Spleen (tissue), 11 donors: ENCODE measurements around the gene TUBA4B. TPM values are rescaled to one million over a fixed set of nuclear protein-coding genes. Genes with fewer than 3 reads are reported as not detected.
A peak's percentile ranks its signal among the peaks of the same experiment; 100 is the strongest.

ENCODE experiments used
- DNase-seq: peaks from one replicate; pipeline ENCODE4 v3.0.0-alpha.2; 2020
- H3K27ac ChIP-seq, 8 donors: fragments of 200-600 bp; sonication (generic) in 7 of 8; 1 replicate in 4 of 8; 2 replicates in 4 of 8; pipeline versions ENCODE4 v1.5.0 to v1.8.0; 2016 to 2021; ENCODE audit warnings: inconsistent platforms in 4 of 8, mild to moderate bottlenecking in 4 of 8, moderate library complexity in 1 of 8
- H3K27me3 ChIP-seq, 7 donors: fragments of 200-600 bp; sonication (generic) in 6 of 7; replicated peaks in 1 of 7; 1 replicate in 4 of 7; 2 replicates in 3 of 7; pipeline versions ENCODE4 v1.5.0 to v1.8.0; 2016 to 2021; ENCODE audit warnings: inconsistent platforms in 3 of 7, mild to moderate bottlenecking in 1 of 7
- H3K36me3 ChIP-seq, 6 donors: fragments of 200-600 bp; sonication (generic) in 5 of 6; 1 replicate in 4 of 6; 2 replicates in 2 of 6; pipeline versions ENCODE4 v1.5.0 to v1.8.0; 2016 to 2021; ENCODE audit warnings: inconsistent platforms in 2 of 6
- H3K4me1 ChIP-seq, 6 donors: fragments of 200-600 bp; sonication (generic) in 5 of 6; 1 replicate in 3 of 6; 2 replicates in 3 of 6; pipeline versions ENCODE4 v1.5.0 to v1.8.0; 2016 to 2021; ENCODE audit warnings: inconsistent platforms in 3 of 6
- H3K4me3 ChIP-seq, 8 donors: fragments of 200-600 bp; sonication (generic) in 7 of 8; 1 replicate in 4 of 8; 2 replicates in 4 of 8; pipeline versions ENCODE4 v1.5.0 to v1.8.0; 2016 to 2021; ENCODE audit warnings: inconsistent platforms in 4 of 8, mild to moderate bottlenecking in 4 of 8, moderate library complexity in 2 of 8
- H3K9me3 ChIP-seq, 8 donors: fragments of 200-600 bp; sonication (generic) in 7 of 8; 1 replicate in 4 of 8; 2 replicates in 4 of 8; pipeline versions ENCODE4 v1.5.0 to v1.8.0; 2016 to 2021; ENCODE audit warnings: inconsistent platforms in 4 of 8
- CTCF ChIP-seq, 11 experiments: fragments of 200-600 bp in 7 of 11; fragments of 450-650 bp in 4 of 11; sonication (generic) in 4 of 11; IDR thresholded peaks in 8 of 11; conservative IDR thresholded peaks in 3 of 11; 1 replicate in 7 of 11; 2 replicates in 4 of 11; pipeline versions ENCODE4 v1.4.0 to v1.8.0; 2016 to 2021; ENCODE audit warnings: antibody characterized with exemption in 11 of 11, inconsistent platforms in 4 of 11, mild to moderate bottlenecking in 1 of 11
- POLR2A ChIP-seq, 3 donors: fragments of 450-650 bp; IDR thresholded peaks; one replicate each; pipeline ENCODE4 v1.5.1; 2017; ENCODE audit warnings: antibody characterized with exemption in 3 of 3, mild to moderate bottlenecking in 1 of 3
- POLR2AphosphoS5 ChIP-seq, 3 donors: sonication (generic); formaldehyde crosslinking; IDR thresholded peaks; one replicate each; pipeline ENCODE4 v1.5.1; 2017; ENCODE audit warnings: antibody characterized with exemption in 3 of 3
- WGBS, 5 donors: extraction: QIAGEN DNeasy Blood & Tissue Kit in 3 of 5; methylation state at CpG; one replicate each; pipeline versions ENCODE4 v1.1.5 to v1.1.7; 2013 to 2018; 5-methylcytosine and 5-hydroxymethylcytosine counted together
- intact Hi-C: fragments of 100-400 bp; cut with DNase I; formaldehyde crosslinking; loops from one replicate; pipeline ENCODE4 v1.15.0; 2023; ENCODE audit warnings: low total_unique reads
- polyA plus RNA-seq, 3 donors: library from polyadenylated mRNA; stranded (reverse); fragments of 200-250 nt; gene quantifications; one replicate each; pipeline ENCODE4 v1.2.1, GENCODE V29; 2013
- total RNA-seq, 7 donors: library from RNA; depleted of rRNA in 3 of 7; stranded (reverse); fragments of >200 nt in 3 of 7; fragmentation: NEBNext Ultra II Directional in 4 of 7; extraction: Animal tissue kit (Norgen Biotek cat#: 25700) in 4 of 7; gene quantifications; one replicate each; pipeline versions ENCODE4 v1.1.0 to v1.2.1, GENCODE V29; 2016 to 2021
- donor health status: healthy with polysubstance abuse.
- donor health status: DM: no; HTN: no; CAD: no; lungs with moderate emphysema.
- donor health status: DM: no; HTN: no; CAD: no.
- donor health status: Bipolar disorder and iron deficiency.
- donor health status: healthy.
- donor health status: DM: no; HTN: no; CAD: no.
- donor health status: DM: yes; HTN: yes; CAD: no.

The TUBA4B gene
- total and polyA plus RNA-seq, 10 donors = not detected

- H3K36me3 ChIP-seq = peaks cover 0 to 69% (median 48%) of the 10 kb centered on the region in 6 donors
- peak; percentile 94 for DNase-seq
Observed at GRCh38 chr2:219228911-219229304, 24.1 kb upstream of the TUBA4B start.

GRCh38 chr2:219229305-219230058 is 23.6 kb upstream of the TUBA4B start, which contains the start of the genes ANKZF1 and ATG9A:
Gene ANKZF1, plus strand, starts transcription at chr2:219229806. Its CDS starts 452 bp downstream, at chr2:219230258.
Gene ATG9A, minus strand, starts transcription at chr2:219229636. Its CDS starts 1,612 bp downstream, at chr2:219228024.
- intact Hi-C loops = loop anchor here (5.0 kb wide), 1 partner anchor 48 kb away; the partner anchor contains the start of gene DNAJB2
- DNase-seq = peak; percentile 100
- peak in 5 of 11 experiments; percentile 15 to 31 (median 27) for TF ChIP-seq CTCF (IDR thresholded peaks at IDR 0.05 in 8 of 11, conservative IDR thresholded peaks at IDR 0.05 in 3 of 11)
- TF ChIP-seq POLR2A (IDR thresholded peaks at IDR 0.05) = peak in 2 of 3 donors; percentile 69 to 84
- TF ChIP-seq POLR2AphosphoS5 (IDR thresholded peaks at IDR 0.05) = peak; percentile 97 to 99 (median 99)
- peaks cover 0 to 69% (median 48%) of the 10 kb centered on the region in 6 donors for H3K36me3 ChIP-seq
- no peaks in the 10 kb centered on the region for H3K9me3 ChIP-seq
- WGBS, 5 donors = 0 to 1% (median 0%) methylated on average over 39 to 80 of the region's 80 CpGs
- H3K4me3 ChIP-seq = peak within 1 kb of the TSS; percentile 56 to 79 (median 73)
- H3K27ac ChIP-seq = peak within 1 kb of the TSS; percentile 88 to 99 (median 97)
- H3K27me3 ChIP-seq = no peaks in the 10 kb centered on the region
- H3K4me1 ChIP-seq = peaks cover 18 to 75% (median 50%) of the 10 kb centered on the region in 6 donors

More at GRCh38 chr2:219228911-219229304, 24.1 kb upstream of the TUBA4B start:
- Histone ChIP-seq H3K4me3 (peak overlapping the region; percentile 56 to 79 (median 73)), H3K27me3 (no peaks in the 10 kb centered on the region), H3K4me1 (peaks cover 18 to 80% (median 50%) of the 10 kb centered on the region in 6 donors), H3K27ac (peak overlapping the region; percentile 88 to 99 (median 97)), H3K9me3 (no peaks in the 10 kb centered on the region)
- intact Hi-C loops = loop anchor here (5.0 kb wide), 1 partner anchor 48 kb away; the partner anchor contains the start of gene DNAJB2
- TF ChIP-seq POLR2AphosphoS5 (IDR thresholded peaks at IDR 0.05) = no peak
- no peak for TF ChIP-seq CTCF (IDR thresholded peaks at IDR 0.05 in 8 of 11, conservative IDR thresholded peaks at IDR 0.05 in 3 of 11)
- TF ChIP-seq POLR2A (IDR thresholded peaks at IDR 0.05) = no peak
- WGBS, 5 donors = 0 to 5% (median 2%) methylated on average over 3 to 19 of the region's 19 CpGs

- peak; percentile 92 for DNase-seq
- Histone ChIP-seq H3K4me1 (peaks cover 18 to 68% (median 48%) of the 10 kb centered on the region in 6 donors), H3K4me3 (peak overlapping the region; percentile 56 to 79 (median 73)), H3K36me3 (peaks cover 0 to 69% (median 48%) of the 10 kb centered on the region in 6 donors), H3K27me3 (no peaks in the 10 kb centered on the region), H3K27ac (peak overlapping the region; percentile 88 to 99 (median 97)), H3K9me3 (no peaks in the 10 kb centered on the region)
- TF ChIP-seq POLR2A (IDR thresholded peaks at IDR 0.05) (no peak), CTCF (IDR thresholded peaks at IDR 0.05 in 8 of 11, conservative IDR thresholded peaks at IDR 0.05 in 3 of 11) (no peak), POLR2AphosphoS5 (IDR thresholded peaks at IDR 0.05) (no peak)
- intact Hi-C loops = no loop called here
- WGBS, 5 donors = 0 to 1% (median 0%) methylated on average over 13 to 24 of the region's 24 CpGs
Observed at GRCh38 chr2:219230059-219230540, 22.9 kb upstream of the TUBA4B start.

GRCh38 chr2:219234331-219234730 is 18.7 kb upstream of the TUBA4B start:
- no peak overlapping the region for H3K4me3 ChIP-seq
- H3K27me3 ChIP-seq = no peaks in the 10 kb centered on the region
- WGBS, 5 donors = 81 to 96% (median 95%) methylated on average over 3 of the region's 3 CpGs
- H3K9me3 ChIP-seq = no peaks in the 10 kb centered on the region
- TF ChIP-seq CTCF (IDR thresholded peaks at IDR 0.05 in 8 of 11, conservative IDR thresholded peaks at IDR 0.05 in 3 of 11) = no peak
- no peak for TF ChIP-seq POLR2AphosphoS5 (IDR thresholded peaks at IDR 0.05)
- TF ChIP-seq POLR2A (IDR thresholded peaks at IDR 0.05) = no peak
- peaks cover 7 to 30% (median 16%) of the 10 kb centered on the region in 6 donors for H3K4me1 ChIP-seq
- intact Hi-C loops = no loop called here
- no peak overlapping the region for H3K27ac ChIP-seq
- DNase-seq = no peak
- H3K36me3 ChIP-seq = peaks cover 0 to 84% (median 67%) of the 10 kb centered on the region in 6 donors
